ENCODE results near the gene TOMM22.

The TOMM22 gene

GRCh38 chr22:38696606-38697424, 15.1 kb downstream of the TOMM22 start:
- DNase-seq (ENCODE audit: low read depth) = peak; percentile 53

DNA sequence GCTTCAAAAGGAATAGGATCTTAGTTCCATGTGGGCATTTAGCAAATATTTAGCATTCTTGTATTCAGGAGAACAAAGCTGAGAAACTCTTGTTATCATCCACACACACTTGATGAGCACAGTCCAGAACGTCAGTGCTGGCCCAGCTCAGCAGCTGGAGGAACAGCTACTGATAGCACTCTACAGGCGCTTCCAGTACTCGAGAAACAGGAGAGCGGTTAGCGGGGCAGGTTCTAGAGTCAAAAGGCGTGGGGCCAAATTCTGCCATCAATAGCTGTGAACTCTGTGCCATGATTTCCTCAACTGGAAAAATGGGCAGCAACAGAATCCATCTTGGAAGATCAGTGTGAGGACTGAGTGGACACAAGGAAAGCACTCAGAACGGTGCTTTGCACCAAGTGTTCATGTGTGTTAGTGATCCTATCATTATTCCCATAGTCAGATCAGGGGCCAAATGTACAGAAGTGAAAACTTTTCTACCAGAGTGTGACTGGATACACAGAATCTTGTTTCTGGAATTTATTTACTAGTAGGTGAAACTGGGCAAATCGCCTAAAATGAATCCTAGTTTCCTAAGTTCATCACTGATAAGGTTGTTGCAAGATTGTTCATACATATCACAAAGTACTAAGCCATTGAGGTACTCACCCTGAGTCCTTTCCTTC, 15.8 kb downstream of the TOMM22 start:
- peak; percentile 24 for DNase-seq (ENCODE audit: low read depth)

DNA sequence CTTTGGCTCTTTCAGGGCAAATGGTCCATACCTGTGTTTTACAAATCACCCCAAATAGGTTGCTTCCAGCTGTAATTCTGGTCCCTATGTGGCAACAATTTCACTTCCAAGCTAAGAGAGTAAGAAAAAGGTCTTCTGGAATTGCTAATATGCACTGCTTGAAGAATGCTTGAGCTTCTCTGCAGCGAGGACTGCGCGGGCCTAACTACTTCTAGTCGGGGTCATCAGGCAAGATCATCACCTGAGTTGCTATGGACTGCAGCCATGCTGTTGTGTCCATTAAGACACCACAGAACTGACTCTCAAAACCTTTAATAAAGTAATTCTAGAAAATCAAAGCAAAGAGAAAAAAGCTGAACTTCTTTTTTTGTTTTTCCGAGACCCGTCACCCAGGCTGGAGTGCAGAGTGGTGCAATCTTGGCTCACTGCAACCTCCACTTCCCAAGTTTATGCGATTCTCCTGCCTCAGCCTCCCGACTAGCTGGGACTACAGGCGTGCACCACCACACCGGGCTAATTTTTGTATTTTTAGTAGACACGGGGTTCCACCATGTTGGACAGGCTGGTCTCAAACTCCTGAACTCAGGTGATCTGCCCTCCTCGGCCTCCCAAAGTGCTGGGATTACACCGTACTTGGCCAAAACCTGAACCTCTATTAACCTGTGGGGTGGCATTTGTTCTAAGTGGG, 16.8 kb downstream of the TOMM22 start:
- DNase-seq (ENCODE audit: low read depth) = no peak

- DNase-seq (ENCODE audit: low read depth) = no peak
Measured at GRCh38 chr22:38699143-38699542, 17.4 kb downstream of the TOMM22 start.

GRCh38 chr22:38699784-38700183, 18.0 kb downstream of the TOMM22 start:
- peak; percentile 42 for DNase-seq (ENCODE audit: low read depth)

DNA sequence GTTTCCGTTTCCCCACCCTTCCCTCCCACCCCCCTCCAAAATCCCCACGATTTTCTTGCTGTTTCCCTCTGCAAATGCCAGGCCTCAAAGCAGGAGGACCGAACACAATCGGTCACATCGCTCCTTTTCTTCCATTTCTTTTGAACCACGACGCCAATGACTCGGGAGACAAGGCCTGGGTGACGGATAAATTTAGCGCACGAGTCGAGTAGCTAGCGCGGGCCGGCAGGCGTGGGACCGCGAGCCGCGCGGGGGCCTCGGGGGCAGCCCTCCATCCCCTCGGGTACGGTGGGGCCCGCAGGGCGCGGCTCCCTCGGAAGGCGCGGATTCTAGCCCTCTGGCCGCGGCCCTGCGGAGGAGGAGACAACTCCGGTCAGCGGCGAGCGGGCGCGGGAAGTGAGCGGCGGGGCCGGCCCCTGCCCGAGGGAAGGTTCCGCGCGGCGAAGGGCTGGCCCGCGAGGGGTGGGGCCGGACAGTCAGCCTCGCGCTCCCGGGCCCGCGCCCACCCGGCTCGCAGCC, 18.6 kb downstream of the TOMM22 start:
- peak; percentile 64 for DNase-seq (ENCODE audit: low read depth)

GRCh38 chr22:38700789-38701628, 19.3 kb downstream of the TOMM22 start, which contains the start of gene JOSD1:
TSS of gene JOSD1 (minus strand) at chr22:38700943. CDS start at chr22:38699987, 956 bp downstream.
- peak; percentile 95 for DNase-seq (ENCODE audit: low read depth)

DNA sequence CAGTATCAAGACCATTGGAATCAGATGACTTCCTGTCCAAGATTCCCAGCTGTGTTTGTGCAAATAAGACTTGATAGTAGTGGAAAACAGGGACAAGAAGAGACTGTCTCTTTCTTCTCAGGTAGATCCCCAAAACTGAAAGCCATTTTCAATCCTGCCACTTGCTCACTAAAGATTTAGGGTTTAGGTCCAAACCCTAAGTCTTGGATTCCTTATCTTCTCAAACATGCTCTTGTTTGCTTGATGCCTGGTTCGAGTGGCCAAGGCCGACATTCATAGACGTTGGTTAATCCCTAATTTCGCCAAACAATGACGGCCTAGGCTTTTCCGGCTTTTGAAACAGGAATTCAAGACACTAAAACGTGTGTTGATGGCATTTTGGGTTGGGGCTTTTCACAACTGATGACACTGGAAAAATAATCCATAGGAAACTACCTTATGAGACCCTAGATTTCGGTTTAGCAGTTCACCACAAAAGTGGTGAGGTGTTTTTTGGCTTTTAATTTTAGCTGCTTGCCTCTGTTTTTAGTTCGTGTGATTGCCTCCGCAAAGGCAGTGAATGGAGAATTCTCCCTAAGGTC, 23.0 kb downstream of the TOMM22 start:
- no peak for DNase-seq (ENCODE audit: low read depth)

- peak; percentile 100 for DNase-seq (ENCODE audit: low read depth)
Measured at GRCh38 chr22:38705235-38706100, 23.7 kb downstream of the TOMM22 start, which contains the start of gene GTPBP1. TSS of gene GTPBP1 (plus strand) at chr22:38705944. CDS start at chr22:38705956, 12 bp downstream.

DNA sequence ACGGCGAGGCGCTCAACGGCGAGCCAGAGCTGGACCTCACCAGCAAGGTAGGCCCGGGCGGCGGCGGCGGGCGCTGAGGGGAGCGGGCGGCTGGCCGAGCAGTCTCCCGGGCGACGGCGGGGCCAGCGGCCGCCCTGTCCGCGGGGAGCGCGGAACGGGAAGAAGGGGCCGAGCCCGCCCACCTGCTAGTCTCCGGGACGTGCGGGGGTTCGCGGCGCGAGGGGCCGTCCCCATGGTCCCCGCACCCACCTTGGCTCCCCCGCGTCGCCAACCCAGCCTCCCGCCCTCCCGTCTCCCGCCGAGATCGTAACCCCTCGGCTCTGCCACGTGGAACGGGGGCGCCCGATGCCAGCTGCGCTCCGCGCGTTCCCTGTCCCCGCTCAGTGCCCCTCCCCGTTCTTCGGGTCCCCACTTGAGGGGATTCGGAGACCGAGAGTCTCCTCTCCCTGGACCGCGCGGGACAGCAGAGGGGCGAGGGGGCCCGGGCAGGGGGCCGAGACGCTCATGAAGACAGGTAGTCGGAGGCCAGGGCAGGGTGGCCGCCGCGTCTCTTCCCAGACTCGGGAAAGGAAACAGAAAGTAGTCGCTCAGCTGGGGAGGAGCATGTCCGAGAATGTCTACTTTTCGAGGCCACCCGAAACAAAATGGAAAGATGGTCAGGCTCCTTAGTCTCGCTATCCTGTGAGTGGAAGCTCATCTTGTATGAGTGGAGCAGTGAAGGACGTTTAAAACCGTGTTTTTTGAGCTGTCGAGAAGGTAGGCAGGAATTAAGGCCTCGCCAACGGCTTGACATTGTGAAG, 24.5 kb downstream of the TOMM22 start:
- peak; percentile 26 for DNase-seq (ENCODE audit: low read depth)

DNA sequence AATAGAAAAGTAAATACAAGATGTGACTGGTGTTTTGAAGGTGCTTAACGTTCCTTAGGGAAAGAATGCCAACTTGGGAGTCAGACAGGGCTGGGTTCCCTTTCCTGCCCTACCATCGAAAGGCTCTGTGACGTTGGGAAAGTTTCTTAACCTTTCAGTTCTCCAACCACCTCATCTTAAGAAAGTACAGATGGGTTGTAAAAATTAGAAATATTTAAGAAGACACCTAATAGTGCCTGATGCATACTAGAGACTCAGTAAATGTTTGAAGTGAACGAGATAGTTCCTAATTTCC, 25.1 kb downstream of the TOMM22 start:
- no peak for DNase-seq (ENCODE audit: low read depth)

DNA sequence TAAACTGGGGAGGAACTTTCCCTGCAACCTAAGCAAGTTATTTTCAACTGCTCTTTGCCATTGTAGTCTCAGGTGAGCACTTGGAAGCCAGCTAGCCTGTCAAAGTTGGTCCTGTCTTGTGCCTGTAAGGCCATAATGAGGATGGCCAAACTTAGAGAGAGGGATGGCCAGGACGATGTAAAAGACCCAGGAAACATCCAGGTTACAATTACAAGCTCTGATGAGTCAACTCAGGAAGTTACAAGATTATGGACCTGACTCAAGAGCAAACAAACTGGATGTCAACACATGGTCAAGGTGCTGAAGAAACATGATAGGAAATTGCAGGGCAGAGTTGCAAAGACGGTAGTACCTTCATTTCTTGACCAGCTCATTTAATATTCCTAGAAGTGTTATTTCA, 25.6 kb downstream of the TOMM22 start:
- DNase-seq (ENCODE audit: low read depth) = no peak

DNA sequence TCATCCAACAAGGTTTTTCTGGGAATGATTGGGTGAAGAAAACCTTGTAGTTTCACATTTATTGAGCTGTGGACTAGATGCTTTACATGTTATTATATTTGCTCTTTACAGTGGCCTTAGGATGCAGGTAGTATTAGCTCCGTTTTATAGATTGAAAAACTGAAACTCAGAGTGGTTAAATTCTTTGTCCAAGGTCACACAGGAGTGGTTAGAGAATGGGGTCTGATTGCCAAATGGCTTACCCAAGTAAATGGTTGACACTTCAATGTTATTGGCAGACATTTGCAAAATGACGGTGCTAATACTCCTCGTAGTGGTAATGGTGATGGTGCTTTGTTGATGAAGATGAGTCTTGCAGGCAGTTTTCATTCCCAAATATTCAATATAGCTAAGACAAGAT, 26.2 kb downstream of the TOMM22 start:
- no peak for DNase-seq (ENCODE audit: low read depth)

GRCh38 chr22:38709306-38709705, 27.5 kb downstream of the TOMM22 start:
- DNase-seq (ENCODE audit: low read depth) = no peak

GRCh38 chr22:38710351-38710750, 28.6 kb downstream of the TOMM22 start:
- DNase-seq (ENCODE audit: low read depth) = no peak

- no peak for DNase-seq (ENCODE audit: low read depth)
Measured at GRCh38 chr22:38710866-38711265, 29.1 kb downstream of the TOMM22 start.

DNA sequence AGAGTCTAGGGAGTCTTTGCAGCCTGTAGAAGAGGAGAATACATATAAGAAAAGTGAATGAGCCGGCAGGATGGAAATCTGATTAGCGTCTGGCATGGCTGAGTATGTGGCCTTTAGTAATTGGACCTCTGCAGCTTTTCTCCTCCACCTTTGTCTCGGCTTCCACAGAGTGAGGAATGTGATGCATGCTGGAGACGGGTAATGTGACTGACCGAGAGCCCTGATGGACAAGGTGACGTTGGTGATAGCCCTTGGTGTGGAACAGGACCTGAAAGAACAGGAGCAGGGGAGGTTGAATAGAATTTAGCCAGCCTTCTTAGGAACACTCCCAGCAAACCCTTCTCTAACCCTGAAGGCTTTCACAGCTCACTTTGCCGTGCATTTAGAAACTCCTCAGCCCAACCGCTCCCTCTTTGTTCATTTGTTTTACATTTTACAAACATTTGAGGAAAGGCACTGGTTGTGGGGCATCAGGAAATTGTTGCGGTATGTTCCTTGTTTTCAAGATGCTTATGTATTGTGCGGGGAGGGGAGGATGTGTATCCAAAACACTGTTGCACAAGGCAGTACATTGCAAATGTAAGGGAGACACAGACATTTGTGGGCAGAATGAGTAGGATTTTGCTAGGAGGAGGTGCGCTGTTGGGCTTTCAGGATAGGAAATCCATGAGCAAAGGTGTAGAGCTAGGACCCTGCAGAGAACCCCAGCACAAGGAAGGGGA, 30.9 kb downstream of the TOMM22 start:
- no peak for DNase-seq (ENCODE audit: low read depth)

DNA sequence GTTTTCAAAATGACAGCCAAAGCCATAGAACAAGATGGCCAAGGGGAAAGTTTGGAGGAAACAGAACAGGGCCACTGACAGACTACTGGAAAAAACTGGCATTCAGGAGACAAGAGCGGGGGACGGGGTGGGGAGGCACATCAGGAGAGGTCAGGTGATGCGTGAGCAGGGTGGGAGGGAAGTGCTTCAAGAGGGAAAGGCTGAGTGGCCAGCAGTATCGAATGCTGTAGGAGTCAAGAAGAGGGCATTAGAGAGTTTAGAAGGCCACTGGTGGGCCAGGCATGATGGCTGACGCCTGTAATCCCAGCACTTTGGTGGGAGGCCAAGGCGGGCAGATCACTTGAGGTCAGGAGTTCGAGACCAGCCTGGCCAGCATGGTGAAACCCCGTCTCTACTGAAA, 32.2 kb downstream of the TOMM22 start:
- DNase-seq (ENCODE audit: low read depth) = no peak

All from fibroblast of gingiva (primary cell).